HepG2 (cell line): Measurements from ENCODE around the gene NR1H3. TPM values are rescaled to one million over a fixed set of nuclear protein-coding genes. Genes with fewer than 3 reads are reported as not detected.

Experiments used
- ARID2 ChIP-seq: sonication (generic); formaldehyde crosslinking; IDR thresholded peaks from 2 replicates; pipeline ENCODE4 v1.8.1; 2022; ENCODE audit warnings: mild to moderate bottlenecking, missing genetic modification reagents, borderline replicate concordance
- ARNT2 ChIP-seq: sonication (generic); formaldehyde crosslinking; IDR thresholded peaks from 2 replicates; pipeline ENCODE4 v1.8.0; 2022; ENCODE audit warnings: mild to moderate bottlenecking, low read depth, missing genetic modification reagents, moderate library complexity
- ARNTL ChIP-seq: sonication (generic); formaldehyde crosslinking; IDR thresholded peaks from 2 replicates; pipeline ENCODE4 v1.4.0; 2020; ENCODE audit warnings: mild to moderate bottlenecking, missing genetic modification reagents
- CREBL2 ChIP-seq: sonication (generic); formaldehyde crosslinking; IDR thresholded peaks from 2 replicates; pipeline ENCODE4 v1.8.1; 2023; ENCODE audit warnings: missing genetic modification reagents, mild to moderate bottlenecking, borderline replicate concordance
- ELK4 ChIP-seq: sonication (generic); formaldehyde crosslinking; IDR thresholded peaks from 2 replicates; pipeline ENCODE4 v1.9.0; 2021; ENCODE audit warnings: missing genetic modification reagents, borderline replicate concordance
- HNRNPUL1 ChIP-seq: fragments of 200-400 bp; formaldehyde crosslinking; IDR thresholded peaks from 2 replicates; pipeline ENCODE4 v1.6.1; 2017; ENCODE audit warnings: low read depth, mild to moderate bottlenecking, low read length, moderate library complexity
- MED8 ChIP-seq: sonication (generic); formaldehyde crosslinking; IDR thresholded peaks from 2 replicates; pipeline ENCODE4 v1.8.1; 2023; ENCODE audit warnings: mild to moderate bottlenecking, missing genetic modification reagents; ENCODE audit not compliant: insufficient replicate concordance
- MYPOP ChIP-seq: sonication (generic); formaldehyde crosslinking; IDR thresholded peaks from 2 replicates; pipeline ENCODE4 v1.8.1; 2023; ENCODE audit warnings: mild to moderate bottlenecking, moderate library complexity, missing genetic modification reagents
- NCOA1 ChIP-seq: sonication (generic); formaldehyde crosslinking; IDR thresholded peaks from 2 replicates; pipeline ENCODE4 v1.9.0; 2021; ENCODE audit warnings: missing genetic modification reagents
- POGK ChIP-seq: sonication (generic); formaldehyde crosslinking; conservative IDR thresholded peaks from 2 replicates; pipeline ENCODE4 v1.8.0; 2022; ENCODE audit warnings: mild to moderate bottlenecking, moderate library complexity, missing genetic modification reagents
- REL ChIP-seq: sonication (generic); formaldehyde crosslinking; conservative IDR thresholded peaks from 2 replicates; pipeline ENCODE4 v1.8.0; 2022; ENCODE audit warnings: mild to moderate bottlenecking, missing genetic modification reagents, moderate library complexity
- RXRA ChIP-seq: sonication (generic); formaldehyde crosslinking; IDR thresholded peaks from 2 replicates; pipeline ENCODE4 v1.5.1; 2020; ENCODE audit warnings: missing genetic modification reagents
- TERF1 ChIP-seq: sonication (generic); formaldehyde crosslinking; IDR thresholded peaks from 2 replicates; pipeline ENCODE4 v1.8.0; 2022; ENCODE audit warnings: mild to moderate bottlenecking, missing genetic modification reagents, moderate library complexity
- TFDP1 ChIP-seq: IDR thresholded peaks from 2 replicates; pipeline ENCODE4 v1.6.1; 2016; ENCODE audit warnings: missing compliant biosample characterization, missing genetic modification reagents, borderline replicate concordance
- ZMAT5 ChIP-seq: sonication (generic); formaldehyde crosslinking; IDR thresholded peaks from 2 replicates; pipeline ENCODE4 v1.5.0; 2020; ENCODE audit warnings: mild to moderate bottlenecking, low read depth, missing genetic modification reagents, borderline replicate concordance
- ZMYM4 ChIP-seq: sonication (generic); formaldehyde crosslinking; IDR thresholded peaks from 2 replicates; pipeline ENCODE4 v1.8.1; 2023; ENCODE audit warnings: mild to moderate bottlenecking, missing genetic modification reagents
- ZNF10 ChIP-seq: sonication (generic); formaldehyde crosslinking; IDR thresholded peaks from 2 replicates; pipeline ENCODE4 v1.4.0; 2020; ENCODE audit warnings: mild to moderate bottlenecking, low read depth, missing genetic modification reagents, borderline replicate concordance
- ZNF225 ChIP-seq: sonication (generic); formaldehyde crosslinking; IDR thresholded peaks from 2 replicates; pipeline ENCODE4 v1.4.0; 2020; ENCODE audit warnings: mild to moderate bottlenecking, missing genetic modification reagents
- ZNF24 ChIP-seq: fragments of 450-650 bp; IDR thresholded peaks from 2 replicates; pipeline ENCODE4 v1.6.1; 2017; ENCODE audit warnings: antibody characterized with exemption, mild to moderate bottlenecking
- ZNF251 ChIP-seq: sonication (generic); formaldehyde crosslinking; IDR thresholded peaks from 2 replicates; pipeline ENCODE4 v1.9.0; 2021; ENCODE audit warnings: mild to moderate bottlenecking, missing genetic modification reagents
- ZNF296 ChIP-seq: sonication (generic); formaldehyde crosslinking; conservative IDR thresholded peaks from 2 replicates; pipeline ENCODE4 v1.5.0; 2020; ENCODE audit warnings: mild to moderate bottlenecking, missing genetic modification reagents
- ZNF598 ChIP-seq: sonication (generic); formaldehyde crosslinking; IDR thresholded peaks from 2 replicates; pipeline ENCODE4 v1.5.1; 2020; ENCODE audit warnings: mild to moderate bottlenecking, missing genetic modification reagents, borderline replicate concordance
- ZNF652 ChIP-seq: IDR thresholded peaks from 2 replicates; pipeline ENCODE4 v1.6.1; 2016; ENCODE audit warnings: low read depth, borderline replicate concordance
- polyA plus RNA-seq, 8 experiments: library from polyadenylated mRNA; depleted of rRNA in 3 of 8; stranded (reverse) in 7 of 8; unstranded in 1 of 8; fragments of >200 nt; fragmentation: Illumina TruSeq in 4 of 8; extraction: Trizol in 4 of 8; gene quantifications; 2 replicates each; pipeline versions ENCODE4 v1.2.1 to v1.2.3, GENCODE V29; 2011 to 2016; ENCODE audit warnings: low read depth in 4 of 8, missing spikeins in 1 of 8, mixed read lengths in 1 of 8; ENCODE audit not compliant: insufficient read depth in 1 of 8
- total RNA-seq, 5 experiments: library from RNA; depleted of rRNA; stranded (reverse); fragments of >200 nt; fragmentation: Illumina TruSeq; extraction: Trizol; gene quantifications; 2 replicates each; pipeline ENCODE4 v1.2.3, GENCODE V29; 2016; ENCODE audit warnings: low read depth in 1 of 5

NR1H3 gene
- total and polyA plus RNA-seq, 2 of the 13 experiments (the other 11 are each of a cell fraction or from before 2014, with no cell fraction given), result 41.8 to 102 TPM

- peak; percentile 63; the same call in 1 of the 2 replicates for TF ChIP-seq TFDP1
- no peak for TF ChIP-seq TERF1 (CRISPR knock-in tag)
- TF ChIP-seq ZNF24, result no peak
- no peak for TF ChIP-seq ZNF10 (CRISPR knock-in tag)
- no peak for TF ChIP-seq HNRNPUL1
- TF ChIP-seq ELK4 (CRISPR knock-in tag), result no peak
- no peak for TF ChIP-seq ZNF225 (CRISPR knock-in tag)
- no peak for TF ChIP-seq REL
- TF ChIP-seq RXRA, result no peak
- no peak; the same call in 1 of the 2 replicates for TF ChIP-seq ARNTL
- TF ChIP-seq ZNF652 (CRISPR knock-in tag), result no peak
- no peak for TF ChIP-seq ZNF296 (CRISPR knock-in tag)
- TF ChIP-seq MYPOP (CRISPR knock-in tag), result no peak; the same call in 1 of the 2 replicates
- TF ChIP-seq NCOA1, result no peak
- TF ChIP-seq ZMAT5 (CRISPR knock-in tag), result no peak
- TF ChIP-seq CREBL2 (CRISPR knock-in tag), result no peak
- no peak for TF ChIP-seq ZMYM4 (CRISPR knock-in tag)
- no peak for TF ChIP-seq POGK (CRISPR knock-in tag)
- no peak for TF ChIP-seq ARID2 (CRISPR knock-in tag)
- TF ChIP-seq ARNT2, result no peak
- no peak for TF ChIP-seq MED8
- no peak for TF ChIP-seq ZNF598
- TF ChIP-seq ZNF251 (CRISPR knock-in tag), result no peak
Measured at GRCh38 chr11:47213950-47214565, 43.7 kb upstream of the NR1H3 start (continued).
